Fibroblast of skin of back (primary cell): ENCODE measurements around the gene ICE2.

ENCODE experiments used
- DNase-seq: peaks from one replicate; pipeline ENCODE4 v3.0.0-alpha.2; 2013

The ICE2 gene

DNA sequence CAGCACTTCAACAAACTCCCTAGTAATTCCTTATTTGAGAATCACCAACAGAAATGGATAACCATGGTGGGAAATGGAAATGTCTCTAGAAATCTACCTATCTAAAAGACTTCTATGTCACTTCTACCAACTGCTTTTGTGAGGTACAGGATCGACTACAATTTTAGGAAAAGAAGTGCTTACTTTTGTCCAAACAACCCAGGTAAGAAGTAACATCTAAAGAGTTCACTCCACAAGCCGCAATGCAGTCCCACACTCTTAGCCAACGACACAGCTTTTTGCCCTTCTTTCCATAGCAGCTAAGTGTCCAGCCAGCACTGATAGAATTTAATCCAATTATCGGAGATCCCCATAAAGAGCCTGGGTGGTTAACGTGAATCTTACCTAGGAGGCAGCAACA, 109.2 kb downstream of the ICE2 start:
- DNase-seq = no peak
